Neural progenitor cell (in vitro differentiated cells): Measurements from ENCODE around the gene CCDC141.

Source experiments
- EZH2 ChIP-seq: fragments of 200-600 bp; sonication (generic); IDR thresholded peaks from 2 replicates; pipeline ENCODE4 v1.6.1; 2017; ENCODE audit warnings: antibody characterized with exemption, mild to moderate bottlenecking, moderate library complexity
- EZH2phosphoT487 ChIP-seq: fragments of 200-600 bp; sonication (generic); IDR thresholded peaks from 2 replicates; pipeline ENCODE4 v1.6.1; 2017; ENCODE audit warnings: antibody characterized with exemption
- TF ChIP-seq, protein P1 (sequence below): fragments of 200-600 bp; sonication (generic); IDR thresholded peaks from 2 replicates; pipeline ENCODE4 v1.5.1; 2017; ENCODE audit warnings: antibody characterized with exemption, mild to moderate bottlenecking

DNA sequence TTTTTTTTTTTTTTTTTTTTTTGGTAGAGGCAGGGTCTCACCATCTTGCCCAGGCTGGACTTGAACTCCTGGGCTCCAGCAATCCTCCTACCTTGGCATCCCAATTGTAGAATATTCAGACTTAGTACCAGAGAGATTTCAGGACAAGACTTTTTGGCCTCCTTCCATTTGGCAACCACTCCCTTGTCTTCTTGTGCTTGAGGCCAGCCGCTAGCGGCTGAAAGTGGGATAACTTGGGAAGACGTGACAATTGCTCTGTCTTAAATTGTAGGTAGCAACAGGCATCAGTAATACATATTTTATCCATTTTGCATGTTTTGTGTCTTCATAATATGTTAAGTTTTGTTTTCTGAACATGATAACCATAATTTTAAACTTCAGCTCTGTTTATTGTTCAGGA lies 189.4 kb downstream of the CCDC141 start:
- TF ChIP-seq EZH2 (no peak), EZH2phosphoT487 (no peak)
- TF ChIP-seq, protein P1, sequence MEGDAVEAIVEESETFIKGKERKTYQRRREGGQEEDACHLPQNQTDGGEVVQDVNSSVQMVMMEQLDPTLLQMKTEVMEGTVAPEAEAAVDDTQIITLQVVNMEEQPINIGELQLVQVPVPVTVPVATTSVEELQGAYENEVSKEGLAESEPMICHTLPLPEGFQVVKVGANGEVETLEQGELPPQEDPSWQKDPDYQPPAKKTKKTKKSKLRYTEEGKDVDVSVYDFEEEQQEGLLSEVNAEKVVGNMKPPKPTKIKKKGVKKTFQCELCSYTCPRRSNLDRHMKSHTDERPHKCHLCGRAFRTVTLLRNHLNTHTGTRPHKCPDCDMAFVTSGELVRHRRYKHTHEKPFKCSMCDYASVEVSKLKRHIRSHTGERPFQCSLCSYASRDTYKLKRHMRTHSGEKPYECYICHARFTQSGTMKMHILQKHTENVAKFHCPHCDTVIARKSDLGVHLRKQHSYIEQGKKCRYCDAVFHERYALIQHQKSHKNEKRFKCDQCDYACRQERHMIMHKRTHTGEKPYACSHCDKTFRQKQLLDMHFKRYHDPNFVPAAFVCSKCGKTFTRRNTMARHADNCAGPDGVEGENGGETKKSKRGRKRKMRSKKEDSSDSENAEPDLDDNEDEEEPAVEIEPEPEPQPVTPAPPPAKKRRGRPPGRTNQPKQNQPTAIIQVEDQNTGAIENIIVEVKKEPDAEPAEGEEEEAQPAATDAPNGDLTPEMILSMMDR: no peak
